ENCODE data around the gene ZMIZ1.

The ZMIZ1 gene

GRCh38 chr10:79171504-79171903 is 102.7 kb downstream of the ZMIZ1 start:
- peaks cover 4% of the 10 kb centered on the region; the same call in 1 of the 2 replicates for H3K36me3 ChIP-seq (ENCODE audit: insufficient read depth, low read length)

GRCh38 chr10:79172881-79173280 is 104.1 kb downstream of the ZMIZ1 start:
- peaks cover 13% of the 10 kb centered on the region for H3K4me1 ChIP-seq (ENCODE audit: insufficient read depth, low read length)
- H3K9me3 ChIP-seq (ENCODE audit: control insufficient read depth, insufficient read depth, low read length): no peaks in the 10 kb centered on the region
- no peak overlapping the region for H3K9ac ChIP-seq (ENCODE audit: low read depth, low read length)
- H3K36me3 ChIP-seq (ENCODE audit: insufficient read depth, low read length): peaks cover 4% of the 10 kb centered on the region; the same call in 1 of the 2 replicates

More at GRCh38 chr10:79171504-79171903, 102.7 kb downstream of the ZMIZ1 start:
- no peaks in the 10 kb centered on the region for H3K9me3 ChIP-seq (ENCODE audit: control insufficient read depth, insufficient read depth, low read length)
- peaks cover 2% of the 10 kb centered on the region; the same call in 1 of the 2 replicates for H3K4me1 ChIP-seq (ENCODE audit: insufficient read depth, low read length)
- no peak overlapping the region for H3K9ac ChIP-seq (ENCODE audit: low read depth, low read length)

GRCh38 chr10:79173582-79174262 is 105.0 kb downstream of the ZMIZ1 start:
- no peaks in the 10 kb centered on the region; the same call in none of the 2 replicates for H3K36me3 ChIP-seq (ENCODE audit: insufficient read depth, low read length)
- no peak overlapping the region for H3K9ac ChIP-seq (ENCODE audit: low read depth, low read length)
- H3K9me3 ChIP-seq (ENCODE audit: control insufficient read depth, insufficient read depth, low read length): no peaks in the 10 kb centered on the region
- peaks cover 22% of the 10 kb centered on the region for H3K4me1 ChIP-seq (ENCODE audit: insufficient read depth, low read length)

- H3K9ac ChIP-seq (ENCODE audit: low read depth, low read length): no peak overlapping the region
- H3K4me1 ChIP-seq (ENCODE audit: insufficient read depth, low read length): peaks cover 30% of the 10 kb centered on the region
- H3K9me3 ChIP-seq (ENCODE audit: control insufficient read depth, insufficient read depth, low read length): no peaks in the 10 kb centered on the region
- no peaks in the 10 kb centered on the region; the same call in none of the 2 replicates for H3K36me3 ChIP-seq (ENCODE audit: insufficient read depth, low read length)
Measured at GRCh38 chr10:79176052-79176501, 107.3 kb downstream of the ZMIZ1 start.

- Histone ChIP-seq H3K9me3 (ENCODE audit: control insufficient read depth, insufficient read depth, low read length) (no peaks in the 10 kb centered on the region), H3K36me3 (ENCODE audit: insufficient read depth, low read length) (no peaks in the 10 kb centered on the region; the same call in 1 of the 2 replicates), H3K4me1 (ENCODE audit: insufficient read depth, low read length) (peaks cover 30% of the 10 kb centered on the region), H3K9ac (ENCODE audit: low read depth, low read length) (no peak overlapping the region)
Measured at GRCh38 chr10:79176949-79177602, 108.3 kb downstream of the ZMIZ1 start.

- Histone ChIP-seq H3K4me1 (ENCODE audit: insufficient read depth, low read length) (peaks cover 34% of the 10 kb centered on the region), H3K9ac (ENCODE audit: low read depth, low read length) (no peak overlapping the region), H3K9me3 (ENCODE audit: control insufficient read depth, insufficient read depth, low read length) (no peaks in the 10 kb centered on the region), H3K36me3 (ENCODE audit: insufficient read depth, low read length) (no peaks in the 10 kb centered on the region; the same call in 1 of the 2 replicates)
Measured at GRCh38 chr10:79178070-79178576, 109.4 kb downstream of the ZMIZ1 start.

GRCh38 chr10:79178614-79179163 is 109.9 kb downstream of the ZMIZ1 start:
- no peaks in the 10 kb centered on the region for H3K9me3 ChIP-seq (ENCODE audit: control insufficient read depth, insufficient read depth, low read length)
- H3K4me1 ChIP-seq (ENCODE audit: insufficient read depth, low read length): peaks cover 39% of the 10 kb centered on the region
- H3K36me3 ChIP-seq (ENCODE audit: insufficient read depth, low read length): no peaks in the 10 kb centered on the region; the same call in 1 of the 2 replicates
- H3K9ac ChIP-seq (ENCODE audit: low read depth, low read length): no peak overlapping the region

GRCh38 chr10:79179164-79179956 is 110.6 kb downstream of the ZMIZ1 start:
- no peak overlapping the region for H3K9ac ChIP-seq (ENCODE audit: low read depth, low read length)
- H3K9me3 ChIP-seq (ENCODE audit: control insufficient read depth, insufficient read depth, low read length): no peaks in the 10 kb centered on the region
- peaks cover 44% of the 10 kb centered on the region for H3K4me1 ChIP-seq (ENCODE audit: insufficient read depth, low read length)
- H3K36me3 ChIP-seq (ENCODE audit: insufficient read depth, low read length): no peaks in the 10 kb centered on the region; the same call in 1 of the 2 replicates

- no peak overlapping the region for H3K9ac ChIP-seq (ENCODE audit: low read depth, low read length)
- H3K4me1 ChIP-seq (ENCODE audit: insufficient read depth, low read length): peaks cover 50% of the 10 kb centered on the region
- no peaks in the 10 kb centered on the region; the same call in 1 of the 2 replicates for H3K36me3 ChIP-seq (ENCODE audit: insufficient read depth, low read length)
- H3K9me3 ChIP-seq (ENCODE audit: control insufficient read depth, insufficient read depth, low read length): no peaks in the 10 kb centered on the region
Measured at GRCh38 chr10:79179957-79180309, 111.2 kb downstream of the ZMIZ1 start.

- Histone ChIP-seq H3K9ac (ENCODE audit: low read depth, low read length) (no peak overlapping the region), H3K36me3 (ENCODE audit: insufficient read depth, low read length) (no peaks in the 10 kb centered on the region; the same call in 1 of the 2 replicates), H3K4me1 (ENCODE audit: insufficient read depth, low read length) (peaks cover 56% of the 10 kb centered on the region), H3K9me3 (ENCODE audit: control insufficient read depth, insufficient read depth, low read length) (no peaks in the 10 kb centered on the region)
Measured at GRCh38 chr10:79180414-79181221, 111.9 kb downstream of the ZMIZ1 start.

- Histone ChIP-seq H3K9me3 (ENCODE audit: control insufficient read depth, insufficient read depth, low read length) (no peaks in the 10 kb centered on the region), H3K4me1 (ENCODE audit: insufficient read depth, low read length) (peaks cover 61% of the 10 kb centered on the region), H3K9ac (ENCODE audit: low read depth, low read length) (no peak overlapping the region), H3K36me3 (ENCODE audit: insufficient read depth, low read length) (no peaks in the 10 kb centered on the region; the same call in 1 of the 2 replicates)
Measured at GRCh38 chr10:79181227-79181626, 112.5 kb downstream of the ZMIZ1 start.

- Histone ChIP-seq H3K9me3 (ENCODE audit: control insufficient read depth, insufficient read depth, low read length) (no peaks in the 10 kb centered on the region), H3K9ac (ENCODE audit: low read depth, low read length) (no peak overlapping the region), H3K36me3 (ENCODE audit: insufficient read depth, low read length) (no peaks in the 10 kb centered on the region; the same call in 1 of the 2 replicates), H3K4me1 (ENCODE audit: insufficient read depth, low read length) (peaks cover 55% of the 10 kb centered on the region)
Measured at GRCh38 chr10:79181698-79182521, 113.1 kb downstream of the ZMIZ1 start.

Data from ES-I3 (cell line).